GM21381 (cell line): Measurements from ENCODE around the gene MARCKS.
"Not testable (repeated sequence)": the region's sequence is repeated elsewhere in the genome, so short reads cannot be mapped to it uniquely, and the experiment has no call there.

Experiments
- ATAC-seq: cut with Tn5 transposase; IDR thresholded peaks from one replicate; pipeline ENCODE4 v1.9.1; 2021; ENCODE audit warnings: mild to moderate bottlenecking, moderate library complexity; ENCODE audit not compliant: unreplicated experiment

The MARCKS gene

GRCh38 chr6:113882336-113883022 lies 25.3 kb downstream of the MARCKS start:
- no peak for ATAC-seq

GRCh38 chr6:113884011-113884410 lies 26.9 kb downstream of the MARCKS start:
- ATAC-seq, result no peak

GRCh38 chr6:113886512-113886911 lies 29.4 kb downstream of the MARCKS start:
- no peak for ATAC-seq

- ATAC-seq, result no peak
These were observed 31.3 kb downstream of the MARCKS start for GRCh38 chr6:113888493-113888892.

- ATAC-seq, result no peak
These were observed 31.9 kb downstream of the MARCKS start for GRCh38 chr6:113888956-113889630.

GRCh38 chr6:113893451-113893850 lies 36.3 kb downstream of the MARCKS start:
- no peak for ATAC-seq

- ATAC-seq, result no peak
These were observed 36.7 kb downstream of the MARCKS start for GRCh38 chr6:113893866-113894265.

- no peak for ATAC-seq
These were observed 37.8 kb downstream of the MARCKS start for GRCh38 chr6:113894712-113895674.

- ATAC-seq, result no peak
These were observed 44.3 kb downstream of the MARCKS start for GRCh38 chr6:113901482-113901881.

GRCh38 chr6:113903666-113904330 lies 46.7 kb downstream of the MARCKS start:
- no peak for ATAC-seq

GRCh38 chr6:113907102-113907815 lies 50.1 kb downstream of the MARCKS start:
- no peak for ATAC-seq

- ATAC-seq, result no peak
These were observed 51.7 kb downstream of the MARCKS start for GRCh38 chr6:113908801-113909200.

- ATAC-seq, result no peak
These were observed 52.2 kb downstream of the MARCKS start for GRCh38 chr6:113909224-113909856.

GRCh38 chr6:113910285-113910684 lies 53.1 kb downstream of the MARCKS start:
- ATAC-seq, result not testable (repeated sequence)
